NCI-H2227 (cell line): ENCODE measurements around the gene SNHG17.
"Not testable (repeated sequence)": the region's sequence is repeated elsewhere in the genome, so short reads cannot be mapped to it uniquely, and the experiment has no call there.

Experiments
- DNase-seq: peaks from one replicate; lab custom pipeline; 2025; ENCODE audit not compliant: unreplicated experiment; lab: John Stamatoyannopoulos, UW

The SNHG17 gene

DNA sequence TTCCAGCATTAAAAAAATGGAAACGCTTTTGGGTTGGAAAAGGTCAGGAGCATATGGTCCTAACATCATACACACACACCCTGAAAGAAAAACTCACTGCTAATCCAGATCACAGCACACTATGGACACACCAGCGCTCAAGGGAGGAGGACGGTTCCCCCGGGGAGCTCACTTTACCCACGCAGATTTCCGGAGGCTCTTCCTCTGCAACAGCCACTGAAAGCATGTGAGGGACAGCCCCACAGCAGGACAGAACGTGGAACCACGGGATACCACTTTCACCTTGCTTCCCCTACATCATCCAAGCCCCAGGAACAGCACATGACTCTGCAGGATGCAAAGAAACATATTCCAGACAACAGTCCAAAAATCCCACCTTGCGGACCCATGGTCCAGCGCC is 13.2 kb downstream of the SNHG17 start:
- DNase-seq: no peak

DNA sequence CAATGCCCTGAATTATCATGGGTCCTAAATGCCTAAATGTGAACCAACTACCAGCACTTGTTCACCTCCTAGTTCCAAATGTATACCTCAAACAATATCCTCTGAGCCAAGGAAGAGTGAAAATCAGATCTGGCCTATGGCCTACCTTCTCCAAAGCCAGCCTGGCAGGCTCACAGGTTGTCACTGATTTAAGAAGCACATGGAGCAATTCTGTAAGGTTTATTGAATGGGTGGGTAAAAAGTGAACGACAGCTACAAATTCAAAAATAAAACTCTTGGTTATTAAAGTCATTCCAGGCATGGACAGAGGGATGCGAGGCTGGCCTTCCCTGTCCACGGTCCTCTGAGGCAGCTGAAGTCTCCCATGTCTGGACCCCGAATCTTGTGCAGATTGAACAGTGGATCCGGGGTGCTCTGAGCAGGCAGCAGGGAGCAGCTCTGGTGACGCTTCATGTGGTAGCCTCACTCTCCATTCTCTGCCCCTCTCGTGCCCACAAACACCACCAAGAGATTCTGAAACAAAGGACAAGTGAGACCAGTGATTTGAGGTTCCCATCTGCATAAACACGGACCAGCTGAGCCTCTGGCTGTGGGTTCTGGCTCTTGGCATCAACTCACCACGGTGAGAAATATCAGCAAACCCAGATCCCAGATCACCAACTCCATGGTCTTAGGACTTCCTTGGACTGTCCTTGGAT is 14.6 kb downstream of the SNHG17 start:
- DNase-seq: no peak

DNA sequence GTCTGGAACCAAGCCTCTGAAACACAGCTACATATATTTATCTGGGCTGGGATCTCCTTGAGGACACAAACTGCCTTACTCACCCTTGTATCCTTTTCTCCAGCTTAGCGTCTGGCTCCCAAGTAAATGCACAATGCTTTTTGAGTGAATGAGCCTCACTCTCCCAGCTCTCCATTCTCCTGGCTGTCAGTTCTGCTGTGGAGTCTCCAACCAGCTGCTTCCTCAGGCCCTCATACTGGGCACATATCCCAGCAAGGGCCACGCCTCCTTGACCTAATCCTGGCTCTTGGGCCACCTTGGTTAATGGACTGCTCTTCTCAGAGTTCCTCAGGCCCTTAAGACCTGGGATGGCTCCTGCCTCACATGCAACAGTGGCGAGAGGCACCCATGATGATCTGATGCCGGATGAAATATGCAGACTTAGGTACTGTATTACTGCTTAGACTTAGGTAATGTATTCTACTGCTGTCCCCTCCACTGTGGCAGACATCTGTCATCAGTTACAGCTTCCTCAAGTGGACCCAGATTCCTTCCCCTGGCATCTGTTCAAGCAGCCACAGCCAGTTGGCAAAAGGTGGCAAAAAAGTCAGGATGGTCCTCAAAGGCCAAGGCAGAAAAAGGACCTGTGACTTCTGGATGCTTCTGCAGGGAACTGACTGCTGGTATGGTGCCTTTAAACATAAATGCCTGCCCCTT is 16.5 kb downstream of the SNHG17 start:
- no peak for DNase-seq

DNA sequence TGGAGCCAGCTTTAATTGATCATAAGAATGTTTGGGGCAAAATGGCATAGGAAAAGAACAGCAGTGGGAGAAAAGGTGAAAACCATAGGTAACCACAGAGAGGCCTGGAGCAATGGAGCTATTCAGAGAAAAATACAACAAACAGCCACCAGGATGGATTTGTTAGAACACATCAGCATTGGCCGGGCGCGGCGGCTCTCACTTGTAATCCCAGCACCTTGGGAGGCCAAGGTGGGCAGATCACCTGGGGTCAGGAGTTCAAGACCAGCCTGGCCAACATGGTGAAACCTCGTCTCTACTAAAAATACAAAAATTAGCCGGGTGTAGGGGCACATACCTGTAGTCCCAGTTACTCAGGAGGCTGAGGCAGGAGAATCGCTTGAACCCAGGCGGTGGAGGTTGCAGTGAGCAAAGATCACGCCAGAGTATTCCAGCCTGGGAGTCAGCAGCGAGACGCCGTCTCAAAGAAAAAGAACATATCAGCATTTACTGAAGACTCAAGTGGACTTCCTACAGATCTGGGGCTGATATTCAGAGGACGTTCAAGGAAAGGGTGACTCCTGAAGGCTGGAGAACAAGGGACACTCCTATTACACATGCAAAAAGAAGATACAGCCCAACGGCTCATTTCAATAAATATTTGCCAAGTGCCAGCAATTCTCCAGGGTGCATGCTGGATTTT is 20.2 kb downstream of the SNHG17 start:
- DNase-seq: no peak

DNA sequence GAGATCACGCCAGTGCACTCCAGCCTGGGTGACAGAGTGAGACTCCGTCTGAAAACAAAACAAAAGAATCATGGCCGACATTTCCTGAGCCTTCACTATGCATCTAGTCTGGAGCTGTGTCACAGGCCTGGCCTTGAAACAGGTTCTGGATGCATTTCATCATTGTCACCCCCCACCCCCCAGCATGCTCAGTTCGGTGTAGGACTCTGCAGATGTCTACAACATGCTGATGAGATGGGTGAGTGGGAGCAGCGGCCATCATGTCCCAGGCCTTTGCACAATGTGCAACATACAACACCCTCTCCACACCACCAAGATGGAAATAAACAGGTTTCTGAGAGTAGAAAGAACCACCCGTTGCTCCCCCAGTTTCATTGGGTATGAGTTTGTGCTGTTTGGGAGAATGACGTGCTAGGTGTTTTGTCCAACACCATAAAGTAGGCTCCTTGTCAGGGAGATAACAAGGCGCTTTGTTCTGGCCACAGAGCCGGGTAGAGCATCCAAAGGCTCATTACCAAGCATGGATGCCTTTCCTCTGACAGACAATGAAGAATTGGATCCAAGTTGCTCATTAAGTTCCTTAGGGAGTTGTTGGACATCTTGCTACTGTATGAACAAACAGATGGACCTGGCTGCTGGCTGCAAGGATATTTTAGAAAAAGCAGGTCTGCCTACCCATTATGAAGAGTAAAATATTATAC is 22.1 kb downstream of the SNHG17 start:
- no peak for DNase-seq

DNA sequence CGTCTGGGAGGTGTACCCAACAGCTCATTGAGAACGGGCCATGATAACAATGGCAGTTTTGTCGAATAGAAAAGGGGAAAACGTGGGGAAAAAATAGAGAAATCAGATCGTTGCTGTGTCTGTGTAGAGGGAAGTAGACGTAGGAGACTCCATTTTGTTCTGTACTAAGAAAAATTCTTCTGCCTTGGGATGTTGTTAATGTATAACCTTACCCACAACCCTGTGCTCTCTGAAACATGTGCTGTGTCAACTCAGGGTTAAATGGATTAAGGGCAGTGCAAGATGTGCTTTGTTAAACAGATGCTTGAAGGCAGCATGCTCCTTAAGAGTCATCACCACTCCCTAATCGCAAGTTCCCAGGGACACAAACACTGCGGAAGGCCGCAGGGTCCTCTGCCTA is 27.3 kb downstream of the SNHG17 start:
- DNase-seq: not testable (repeated sequence)

DNA sequence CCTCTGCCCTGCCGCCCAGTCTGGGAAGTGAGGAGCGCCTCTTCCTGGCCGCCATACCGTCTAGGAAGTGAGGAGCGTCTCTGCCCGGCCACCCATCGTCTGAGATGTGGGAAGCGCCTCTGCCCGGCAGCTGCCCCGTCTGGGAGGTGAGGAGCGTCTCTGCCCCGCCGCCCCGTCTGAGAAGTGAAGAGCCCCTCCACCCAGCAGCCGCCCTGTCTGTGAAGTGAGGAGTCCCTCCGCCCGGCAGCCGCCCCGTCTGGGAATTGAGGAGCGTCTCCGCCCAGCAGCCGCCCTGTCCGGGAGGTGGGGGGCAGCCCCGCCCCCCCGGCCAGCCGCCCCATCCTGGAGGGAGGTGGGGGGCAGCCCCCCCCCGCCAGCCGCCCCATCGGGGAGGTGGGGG is 27.8 kb downstream of the SNHG17 start:
- DNase-seq: no peak

DNA sequence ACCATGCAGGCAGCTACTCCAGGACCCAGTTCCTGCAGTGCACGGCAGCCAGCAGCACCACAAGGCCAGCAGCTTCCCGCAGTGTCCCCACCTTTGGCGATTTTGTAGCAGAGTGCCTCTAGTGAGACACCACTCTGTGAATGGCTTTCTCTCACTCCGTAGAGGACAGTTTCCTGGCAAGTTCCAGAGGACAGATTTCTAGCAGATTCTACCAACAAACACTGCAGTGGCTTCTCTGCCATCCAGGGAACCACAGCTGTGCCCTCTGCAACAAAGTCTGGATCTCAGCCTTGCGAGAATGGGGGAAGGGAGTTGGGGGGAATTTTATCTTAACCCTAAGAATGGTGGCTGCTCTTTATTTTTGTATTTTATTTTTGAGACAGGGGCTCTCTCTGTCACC is 28.7 kb downstream of the SNHG17 start:
- DNase-seq: no peak

DNA sequence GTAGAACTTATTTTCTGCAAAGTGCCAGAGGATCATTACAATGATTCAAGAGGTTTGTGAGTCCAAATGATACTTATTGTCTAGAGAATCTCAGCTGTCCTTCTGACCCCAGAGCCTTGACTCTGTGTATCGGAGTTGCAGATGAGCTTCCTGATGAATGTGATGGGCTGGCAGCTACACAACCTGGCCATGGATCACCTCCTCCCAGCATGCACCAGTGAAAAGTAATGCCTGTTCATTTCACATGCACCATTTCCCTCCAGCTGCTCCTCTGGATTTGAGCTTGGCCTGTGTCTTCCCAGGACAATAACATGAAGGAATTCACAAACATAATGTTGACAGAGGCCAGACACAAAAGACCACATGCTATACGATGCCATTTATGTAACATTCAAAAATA is 30.0 kb downstream of the SNHG17 start:
- no peak for DNase-seq

DNA sequence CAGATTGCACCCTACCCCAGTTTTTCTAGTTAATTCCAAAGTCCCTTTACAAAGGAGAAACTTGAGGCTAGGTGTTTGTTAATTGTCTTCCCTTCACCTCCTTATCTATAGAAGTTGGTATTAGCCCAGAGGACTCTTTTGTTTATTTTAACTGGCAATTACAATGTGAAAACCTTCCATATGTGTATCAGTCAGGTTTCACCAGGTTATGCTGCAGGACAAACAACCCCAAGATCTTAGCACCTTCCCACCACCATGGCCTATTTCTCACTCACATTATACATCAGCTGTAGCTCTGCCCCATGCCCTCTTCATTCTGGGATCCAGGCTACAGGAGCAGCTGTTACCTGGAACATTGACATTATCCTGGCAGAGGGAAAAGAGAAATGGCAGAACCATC is 31.1 kb downstream of the SNHG17 start:
- no peak for DNase-seq

DNA sequence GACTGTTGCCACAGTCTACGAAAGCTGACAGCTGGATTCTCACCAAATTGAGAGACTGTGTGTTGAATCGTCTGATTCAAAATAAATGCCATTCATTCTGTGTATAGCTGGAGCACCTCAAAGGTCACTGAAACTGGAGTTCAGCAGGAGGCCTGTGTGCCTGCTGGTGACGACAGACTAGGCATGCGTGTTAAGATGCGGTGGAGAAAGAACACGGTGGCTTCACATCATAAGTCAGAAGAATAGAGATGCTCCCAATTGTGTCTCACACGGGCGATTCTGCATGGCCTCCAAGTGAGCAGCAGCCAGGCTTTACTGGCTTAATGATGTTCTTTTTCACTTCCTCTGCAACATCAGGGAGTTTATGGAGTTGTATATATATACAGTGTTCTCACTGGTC is 32.3 kb downstream of the SNHG17 start:
- DNase-seq: no peak

DNA sequence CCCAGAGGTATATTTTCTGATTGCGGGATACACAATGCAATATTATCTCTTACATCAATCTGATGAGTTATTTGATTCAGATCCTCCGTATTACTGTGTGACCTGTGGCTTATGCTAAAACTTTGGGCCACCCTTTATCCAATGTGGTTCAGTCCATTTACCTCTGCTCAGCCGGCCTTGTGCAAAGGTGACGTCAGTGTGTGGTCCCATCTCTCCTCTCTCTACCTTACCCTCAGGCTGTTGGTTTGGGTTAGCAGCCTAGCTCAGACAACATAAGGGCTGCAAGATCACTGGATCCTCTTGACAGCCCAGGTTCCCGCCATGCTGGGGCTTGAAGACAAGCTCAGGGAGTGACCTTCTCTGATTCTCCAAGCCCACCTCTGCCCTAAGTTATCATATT is 33.0 kb downstream of the SNHG17 start:
- no peak for DNase-seq

DNA sequence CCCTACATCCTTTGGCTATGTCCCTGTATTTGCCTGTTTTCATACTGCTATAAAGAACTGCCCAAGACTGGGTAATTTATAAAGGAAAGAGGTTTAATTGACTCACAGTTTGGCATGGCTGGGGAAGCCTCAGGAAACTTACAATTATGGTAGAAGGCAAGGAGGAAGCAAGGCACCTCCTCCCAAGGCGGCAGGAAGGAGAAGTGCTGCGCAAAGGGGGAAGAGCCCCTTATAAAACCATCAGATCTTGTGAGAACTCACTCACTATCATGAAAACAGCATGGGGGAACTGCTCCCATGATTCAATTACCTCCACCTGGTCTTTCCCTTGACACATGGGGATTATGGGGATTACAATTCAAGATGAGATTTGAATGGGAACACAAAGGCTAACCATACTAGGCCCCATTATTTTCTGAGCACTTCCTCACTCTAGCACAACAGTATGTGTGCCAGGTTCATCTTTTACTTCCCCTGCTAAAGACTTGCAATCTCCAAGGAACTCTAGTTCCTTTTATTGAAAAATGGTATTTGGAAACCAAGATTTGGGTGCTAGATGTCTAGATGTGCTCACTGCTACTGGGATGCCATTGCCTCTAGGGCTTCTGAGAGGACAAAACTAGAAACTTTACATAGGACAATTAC is 39.3 kb downstream of the SNHG17 start:
- DNase-seq: not testable (repeated sequence)

DNA sequence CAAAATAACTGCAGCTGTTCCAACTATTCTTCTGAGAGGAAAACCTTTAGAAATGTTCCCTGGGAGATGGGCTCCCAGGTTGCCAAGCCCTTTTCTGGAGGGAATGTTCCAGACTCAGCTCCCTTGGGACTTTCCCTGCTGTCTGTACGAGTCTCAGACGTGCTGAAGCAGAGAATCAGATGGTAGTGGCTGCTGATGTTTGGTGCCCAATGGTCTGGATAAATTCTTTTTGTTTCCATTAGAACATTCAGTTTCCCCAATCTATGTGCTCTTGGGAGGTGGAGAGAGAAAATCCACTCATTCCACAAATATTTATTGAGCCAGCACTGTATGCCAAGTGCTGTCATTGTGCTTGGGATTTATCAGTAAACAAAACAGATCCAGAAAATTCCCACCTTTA is 40.0 kb downstream of the SNHG17 start:
- DNase-seq: no peak

DNA sequence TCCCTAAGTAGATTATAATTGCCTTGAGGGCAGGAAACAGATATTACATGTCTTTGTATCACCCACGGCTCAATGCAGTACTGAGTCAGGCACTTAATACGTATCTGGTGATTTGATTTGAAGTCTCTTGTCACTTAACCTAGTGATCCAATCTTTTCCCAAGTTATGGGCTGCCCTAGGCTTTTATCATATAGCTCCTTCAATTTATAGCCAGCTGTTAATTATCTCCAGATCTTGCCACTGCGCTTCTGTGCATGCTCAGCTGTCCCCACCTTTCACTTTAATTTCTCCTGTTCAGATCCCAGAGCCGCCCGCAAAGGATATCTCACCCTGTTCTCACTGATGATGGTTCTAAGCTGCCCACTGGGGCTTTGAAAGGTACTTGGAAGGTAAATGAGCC is 41.9 kb downstream of the SNHG17 start:
- no peak for DNase-seq

DNA sequence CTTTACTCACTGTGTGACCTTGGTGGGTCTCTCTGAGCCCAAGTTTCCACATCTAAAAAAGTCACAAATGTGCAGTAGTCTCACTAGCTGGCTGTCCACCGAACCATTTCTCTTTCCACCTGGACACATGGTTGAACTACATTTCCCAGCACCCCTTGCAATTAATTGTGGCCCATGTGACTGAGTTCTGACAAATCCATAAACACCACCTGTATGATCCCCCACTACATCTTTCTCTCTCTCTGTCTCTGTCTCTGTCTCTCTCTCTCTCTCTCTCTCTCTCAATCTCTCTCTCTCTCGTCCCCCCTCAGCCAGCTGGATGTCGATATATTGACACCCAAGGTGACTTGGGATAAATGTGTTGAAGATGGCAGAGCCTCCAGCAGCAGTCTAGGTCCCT is 42.8 kb downstream of the SNHG17 start:
- no peak for DNase-seq

DNA sequence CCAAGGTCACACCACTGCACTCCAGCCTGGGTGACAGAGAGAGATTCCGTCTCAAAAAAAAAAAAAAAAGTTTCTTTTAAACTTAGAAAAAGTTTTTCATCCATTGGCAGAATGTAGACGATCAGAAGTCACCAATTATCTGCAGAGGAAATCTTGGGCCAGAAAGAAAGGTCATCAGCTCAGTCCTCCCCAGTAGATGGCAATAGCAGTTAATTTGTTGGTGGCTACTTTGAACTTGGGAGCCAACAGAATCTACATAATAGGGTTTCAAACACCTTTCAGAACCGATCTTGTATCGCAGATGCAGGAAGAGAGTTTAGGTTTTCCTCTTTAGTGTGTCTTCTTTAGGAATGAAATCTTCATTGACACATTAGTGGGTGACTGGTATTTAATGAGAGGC is 47.2 kb downstream of the SNHG17 start:
- DNase-seq: no peak

DNA sequence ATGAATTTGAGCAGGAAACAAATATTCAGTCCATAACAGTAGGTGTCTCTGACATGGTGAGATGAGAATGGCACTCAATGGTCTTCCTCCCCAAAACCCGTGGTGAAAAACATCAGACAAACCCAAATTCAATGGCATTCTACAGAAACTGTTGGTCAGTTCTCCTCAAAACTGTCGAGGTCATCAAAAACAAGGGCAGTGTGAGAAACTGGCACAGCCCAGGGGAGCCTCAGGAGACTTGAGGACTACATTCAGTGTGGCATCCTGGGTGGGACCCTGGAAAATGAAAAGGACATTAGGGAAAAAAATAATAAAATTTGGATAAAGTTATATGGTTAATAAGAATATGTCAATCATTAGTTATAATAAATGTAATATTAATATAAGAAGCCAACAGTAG is 48.3 kb downstream of the SNHG17 start:
- DNase-seq: no peak

DNA sequence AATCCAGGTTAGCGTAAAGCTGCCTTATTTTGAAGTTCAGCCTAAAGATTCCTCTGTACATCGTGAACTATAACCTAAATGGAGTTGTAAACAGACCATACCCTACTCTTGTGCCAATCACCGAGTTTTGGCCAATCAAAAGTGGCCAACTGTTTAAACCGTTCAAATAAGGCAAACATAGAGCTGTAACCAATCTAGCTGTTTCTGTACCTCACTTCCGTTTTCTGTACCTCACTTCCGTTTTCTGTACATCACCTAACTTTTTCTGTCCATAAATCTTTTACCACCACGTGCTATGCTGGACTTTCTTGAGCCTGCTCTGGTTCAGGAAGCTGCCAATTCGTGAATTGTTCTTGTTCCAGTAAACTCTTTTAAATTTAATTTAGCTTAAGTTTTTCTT is 49.1 kb downstream of the SNHG17 start:
- no peak for DNase-seq

DNA sequence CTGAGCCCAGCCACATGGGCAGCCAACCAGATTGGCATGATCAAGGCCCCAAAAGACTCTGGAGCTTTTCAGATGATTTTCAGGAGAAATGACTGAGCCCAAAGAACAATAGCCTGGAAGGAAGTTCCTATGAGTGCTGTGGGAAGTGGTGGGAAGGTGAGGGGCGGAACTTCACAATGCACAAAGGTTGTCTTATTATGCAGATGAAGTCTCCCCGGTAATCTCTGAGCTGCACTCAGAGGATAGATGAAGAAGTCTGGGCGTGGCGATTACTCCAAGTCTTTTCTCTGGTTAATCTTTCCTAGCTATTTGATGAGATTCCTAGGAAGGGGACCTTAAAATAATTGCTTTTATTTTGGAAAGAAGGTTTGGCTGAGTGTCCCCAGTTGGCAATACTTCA is 52.0 kb downstream of the SNHG17 start:
- no peak for DNase-seq

DNA sequence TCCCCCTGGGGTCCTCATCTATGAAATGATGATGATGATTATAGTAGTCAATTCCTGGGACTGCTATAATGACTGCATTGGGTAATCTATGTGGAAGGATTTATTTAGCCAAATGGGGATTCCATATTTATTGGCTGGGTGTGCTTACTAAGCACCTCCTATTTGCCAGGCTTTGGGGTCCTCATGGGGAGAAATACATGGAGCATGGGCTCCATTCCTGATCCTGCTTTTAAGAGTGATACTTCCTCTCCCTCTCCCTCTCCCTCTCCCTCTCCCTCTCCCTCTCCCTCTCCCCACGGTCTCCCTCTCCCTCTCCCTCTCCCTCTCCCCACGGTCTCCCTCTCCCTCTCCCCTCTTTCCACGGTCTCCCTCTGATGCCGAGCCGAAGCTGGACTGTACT is 57.3 kb downstream of the SNHG17 start:
- DNase-seq: not testable (repeated sequence)
